DND-41 (cell line): Measurements from ENCODE around the gene CTIF.

Source experiments
- ATAC-seq: fragments of 200-7000 bp; cut with Tn5 transposase; 3 replicates; pipeline ENCODE4 v1.9.1; 2021; ENCODE audit warnings: low read depth; ENCODE audit not compliant: insufficient read depth
- DNase-seq: peaks from one replicate; pipeline ENCODE4 v3.0.0-alpha.2; 2020
- H2AFZ ChIP-seq: 2 replicates; pipeline ENCODE4 v1.6.0; 2012; ENCODE audit warnings: low read depth, low read length
- H3K27ac ChIP-seq: 2 replicates; pipeline ENCODE4 v1.5.1; 2012; ENCODE audit warnings: low read length, inconsistent platforms
- H3K27me3 ChIP-seq: fragments of 200-600 bp; sonication (generic); 2 replicates; pipeline ENCODE4 v1.6.0; 2012; ENCODE audit warnings: low read length, mild to moderate bottlenecking, inconsistent platforms; ENCODE audit not compliant: insufficient read depth, poor library complexity
- H3K36me3 ChIP-seq: 2 replicates; pipeline ENCODE4 v1.5.1; 2012; ENCODE audit warnings: low read length, inconsistent platforms; ENCODE audit not compliant: insufficient read depth
- H3K4me1 ChIP-seq: 2 replicates; pipeline ENCODE4 v1.5.1; 2012; ENCODE audit warnings: mild to moderate bottlenecking, low read length; ENCODE audit not compliant: insufficient read depth
- H3K4me2 ChIP-seq: 2 replicates; pipeline ENCODE4 v1.6.0; 2012; ENCODE audit warnings: mild to moderate bottlenecking, moderate library complexity, low read length, inconsistent platforms; ENCODE audit not compliant: insufficient read depth
- H3K4me3 ChIP-seq, 2 experiments: fragments of 200-600 bp in 1 of 2; shearing (Covaris generic) in 1 of 2; 2 replicates each; pipeline ENCODE4 v1.5.1; 2012 to 2016; ENCODE audit warnings: inconsistent platforms in 2 of 2, low read length in 2 of 2, mild to moderate bottlenecking in 2 of 2, low read depth in 1 of 2, moderate library complexity in 1 of 2
- H3K79me2 ChIP-seq: 2 replicates; pipeline ENCODE4 v1.6.0; 2012; ENCODE audit warnings: low read length, inconsistent platforms; ENCODE audit not compliant: insufficient read depth
- H3K9ac ChIP-seq: 2 replicates; pipeline ENCODE4 v1.6.0; 2012; ENCODE audit warnings: low read depth, mild to moderate bottlenecking, inconsistent platforms, low read length, moderate library complexity
- H3K9me3 ChIP-seq: 2 replicates; pipeline ENCODE4 v1.5.1; 2012; ENCODE audit warnings: low read length, moderate library complexity, mild to moderate bottlenecking, inconsistent platforms; ENCODE audit not compliant: insufficient read depth, severe bottlenecking
- H4K20me1 ChIP-seq: 2 replicates; pipeline ENCODE4 v1.6.0; 2012; ENCODE audit warnings: low read length; ENCODE audit not compliant: insufficient read depth
- CTCF ChIP-seq: IDR thresholded peaks from 2 replicates; pipeline ENCODE4 v1.5.1; 2012; ENCODE audit warnings: borderline replicate concordance, low read length, moderate library complexity, mild to moderate bottlenecking; ENCODE audit not compliant: poor library complexity, severe bottlenecking; ENCODE audit errors: extremely low read depth
- EZH2 ChIP-seq: IDR thresholded peaks from 3 replicates; pipeline ENCODE4 v1.6.1; 2012; ENCODE audit warnings: borderline replicate concordance, low read depth, mild to moderate bottlenecking, moderate library complexity, low read length, inconsistent platforms; ENCODE audit not compliant: severe bottlenecking

Gene CTIF

DNA sequence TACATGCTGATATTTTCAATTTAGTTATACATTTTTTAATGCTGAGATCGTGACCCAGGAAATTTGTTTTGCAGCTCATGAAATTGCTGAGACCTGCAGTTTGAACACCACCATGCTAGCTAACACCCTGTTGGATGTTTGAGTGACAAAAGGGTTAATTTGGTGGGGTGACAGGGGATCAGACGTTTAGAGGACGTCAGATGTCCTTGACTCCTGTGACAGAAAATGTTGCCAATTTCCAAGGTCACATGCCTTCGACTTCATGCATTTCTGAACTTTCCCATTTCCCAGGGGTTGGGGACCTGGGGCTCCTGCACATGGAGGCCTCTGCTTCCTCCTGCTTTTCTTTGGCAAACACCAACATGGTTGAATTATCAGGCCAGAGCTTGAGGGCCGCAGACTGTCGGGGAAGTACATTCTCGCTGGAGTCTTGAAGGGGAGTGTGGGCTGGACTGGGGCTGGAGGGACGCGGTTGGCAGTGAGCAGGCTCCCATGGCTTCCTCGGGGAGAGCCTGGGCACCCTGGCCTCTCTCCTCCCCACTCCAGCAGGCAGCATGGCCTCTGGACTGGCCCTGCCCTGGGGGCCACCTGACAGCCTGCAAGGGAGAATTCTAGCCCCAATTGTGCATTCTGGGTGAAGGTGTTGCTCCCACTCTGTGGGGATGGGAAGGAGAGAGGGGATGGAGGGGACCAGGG lies 73.1 kb downstream of the CTIF start:
- H3K27ac ChIP-seq = no peak overlapping the region
- ATAC-seq (no peak), DNase-seq (no peak)
- no peaks in the 10 kb centered on the region for H3K36me3 ChIP-seq
- no peak overlapping the region for H3K4me2 ChIP-seq
- no peaks in the 10 kb centered on the region for H3K4me1 ChIP-seq
- no peak for TF ChIP-seq CTCF
- TF ChIP-seq EZH2 = no peak
- no peaks in the 10 kb centered on the region for H3K9me3 ChIP-seq
- no peak overlapping the region for H2AFZ ChIP-seq
- H4K20me1 ChIP-seq = peaks cover 15% of the 10 kb centered on the region; the same call in 1 of the 2 replicates
- H3K79me2 ChIP-seq = no peaks in the 10 kb centered on the region
- H3K27me3 ChIP-seq = no peaks in the 10 kb centered on the region
- H3K4me3 ChIP-seq = no peak overlapping the region
- H3K9ac ChIP-seq = no peak overlapping the region

GRCh38 chr18:48612511-48612910 lies 73.7 kb downstream of the CTIF start:
- no peaks in the 10 kb centered on the region for H3K9me3 ChIP-seq
- no peaks in the 10 kb centered on the region for H3K4me1 ChIP-seq
- no peak overlapping the region for H3K27ac ChIP-seq
- no peak overlapping the region for H3K9ac ChIP-seq
- peaks cover 10% of the 10 kb centered on the region; the same call in 1 of the 2 replicates for H4K20me1 ChIP-seq
- no peaks in the 10 kb centered on the region for H3K27me3 ChIP-seq
- no peak overlapping the region for H3K4me2 ChIP-seq
- no peaks in the 10 kb centered on the region for H3K79me2 ChIP-seq
- H2AFZ ChIP-seq = no peak overlapping the region
- H3K4me3 ChIP-seq = no peak overlapping the region
- ATAC-seq (no peak), DNase-seq (no peak)
- no peaks in the 10 kb centered on the region for H3K36me3 ChIP-seq
- no peak for TF ChIP-seq CTCF
- no peak for TF ChIP-seq EZH2

GRCh38 chr18:48612917-48613316 lies 74.1 kb downstream of the CTIF start:
- no peak for ATAC-seq
- TF ChIP-seq EZH2 (no peak), CTCF (no peak)

More at GRCh38 chr18:48612917-48613316, 74.1 kb downstream of the CTIF start:
- Histone ChIP-seq H3K27me3 (no peaks in the 10 kb centered on the region), H3K79me2 (no peaks in the 10 kb centered on the region), H3K9me3 (no peaks in the 10 kb centered on the region), H3K9ac (no peak overlapping the region), H4K20me1 (peaks cover 8% of the 10 kb centered on the region; the same call in 1 of the 2 replicates), H3K4me2 (no peak overlapping the region), H2AFZ (no peak overlapping the region), H3K4me3 (no peak overlapping the region), H3K36me3 (no peaks in the 10 kb centered on the region), H3K27ac (no peak overlapping the region), H3K4me1 (no peaks in the 10 kb centered on the region)
- no peak for DNase-seq
